GM23338 (cell line): ENCODE results near the gene ENPP7. TPM values are rescaled to one million over a fixed set of nuclear protein-coding genes. Genes with fewer than 3 reads are reported as not detected.

Experiments
- ATAC-seq: fragments of 200-7000 bp; cut with Tn5 transposase; 3 replicates; pipeline ENCODE4 v1.9.1; 2020
- DNase-seq: peaks from one replicate; pipeline ENCODE4 v3.0.0-alpha.2; 2015; ENCODE audit warnings: low spot score
- H2AFZ ChIP-seq: fragments of 200-600 bp; sonication (generic); 2 replicates; pipeline ENCODE4 v1.8.0; 2016; ENCODE audit warnings: antibody characterized with exemption, mild to moderate bottlenecking, moderate library complexity
- H3F3A ChIP-seq: fragments of 200-600 bp; sonication (generic); replicated peaks from 2 replicates; pipeline ENCODE4 v1.8.0; 2017; ENCODE audit warnings: antibody characterized with exemption, mixed run types, low read depth
- H3K27ac ChIP-seq: fragments of 200-600 bp; sonication (generic); 2 replicates; pipeline ENCODE4 v1.6.1; 2016; ENCODE audit warnings: low read depth
- H3K27me3 ChIP-seq: fragments of 200-600 bp; sonication (generic); 2 replicates; pipeline ENCODE4 v1.8.0; 2016; ENCODE audit warnings: mild to moderate bottlenecking, mixed run types, moderate library complexity; ENCODE audit not compliant: insufficient read depth
- H3K36me3 ChIP-seq: fragments of 200-600 bp; sonication (generic); 2 replicates; pipeline ENCODE4 v1.8.0; 2016; ENCODE audit warnings: mild to moderate bottlenecking; ENCODE audit not compliant: insufficient read depth
- H3K4me1 ChIP-seq: fragments of 200-600 bp; sonication (generic); 2 replicates; pipeline ENCODE4 v1.8.0; 2016; ENCODE audit warnings: mild to moderate bottlenecking, moderate library complexity; ENCODE audit not compliant: insufficient read depth
- H3K4me2 ChIP-seq: fragments of 200-600 bp; sonication (generic); 2 replicates; pipeline ENCODE4 v1.7.1; 2017; ENCODE audit warnings: mixed run types
- H3K4me3 ChIP-seq: fragments of 200-600 bp; sonication (generic); 2 replicates; pipeline ENCODE4 v1.6.1; 2016; ENCODE audit warnings: mixed run types
- H3K79me2 ChIP-seq: fragments of 200-600 bp; sonication (generic); replicated peaks from 2 replicates; pipeline ENCODE4 v1.8.0; 2017; ENCODE audit warnings: mild to moderate bottlenecking; ENCODE audit not compliant: insufficient read depth
- H3K9me2 ChIP-seq: fragments of 200-600 bp; sonication (generic); 2 replicates; pipeline ENCODE4 v1.8.0; 2017; ENCODE audit not compliant: insufficient read depth
- H4K20me1 ChIP-seq: fragments of 200-600 bp; sonication (generic); replicated peaks from 2 replicates; pipeline ENCODE4 v1.8.0; 2017; ENCODE audit warnings: mild to moderate bottlenecking; ENCODE audit not compliant: insufficient read depth
- H3K27ac Mint-ChIP-seq: 2 replicates; pipeline ENCODE4 v1.8.0; 2020; ENCODE audit warnings: inconsistent platforms, mild to moderate bottlenecking, moderate library complexity, mixed read lengths
- H3K27me3 Mint-ChIP-seq: 3 replicates; pipeline ENCODE4 v1.8.0; 2022; ENCODE audit warnings: low read depth, mild to moderate bottlenecking, moderate library complexity, mixed read lengths, inconsistent platforms; ENCODE audit not compliant: insufficient read depth, poor library complexity
- H3K36me3 Mint-ChIP-seq: 3 replicates; pipeline ENCODE4 v1.8.0; 2021; ENCODE audit warnings: low read depth, mild to moderate bottlenecking, inconsistent platforms, moderate library complexity, mixed read lengths
- H3K4me1 Mint-ChIP-seq: 3 replicates; pipeline ENCODE4 v1.8.0; 2020; ENCODE audit warnings: mild to moderate bottlenecking, inconsistent platforms, mixed read lengths
- H3K4me3 Mint-ChIP-seq: 3 replicates; pipeline ENCODE4 v1.8.0; 2021; ENCODE audit warnings: moderate library complexity, mild to moderate bottlenecking, inconsistent platforms, mixed read lengths
- H3K9me3 Mint-ChIP-seq: 3 replicates; pipeline ENCODE4 v1.8.0; 2020; ENCODE audit warnings: moderate library complexity, mild to moderate bottlenecking, inconsistent platforms, mixed read lengths
- CREB1 ChIP-seq: fragments of 250-450 bp; sonication (Bioruptor Pico); IDR thresholded peaks from 2 replicates; pipeline ENCODE4 v1.5.0; 2020; ENCODE audit warnings: low read depth, mild to moderate bottlenecking, moderate library complexity
- ZNF114 ChIP-seq: fragments of 250-450 bp; sonication (Bioruptor Pico); IDR thresholded peaks from 2 replicates; pipeline ENCODE4 v1.5.0; 2020; ENCODE audit warnings: mild to moderate bottlenecking, moderate library complexity
- polyA plus RNA-seq: library from polyadenylated mRNA; unstranded; fragments of >200 nt; fragmentation: Nextera tagmentation; extraction: Ambion mirVana; gene quantifications from 2 replicates; pipeline ENCODE4 v1.2.1, GENCODE V29; 2016
- total RNA-seq: library from RNA; depleted of rRNA; stranded (reverse); fragments of >200 nt; shearing (Covaris generic); gene quantifications from 2 replicates; pipeline ENCODE4 v1.2.3, GENCODE V29; 2014
- TF ChIP-seq, protein P1 (sequence below): fragments of 250-450 bp; sonication (Bioruptor Pico); IDR thresholded peaks from 2 replicates; pipeline ENCODE4 v1.5.0; 2020; ENCODE audit warnings: mild to moderate bottlenecking, moderate library complexity
- TF ChIP-seq, protein P2 (sequence below): IDR thresholded peaks from one replicate; pipeline ENCODE4 v1.6.1; 2018; ENCODE audit warnings: antibody characterized with exemption; ENCODE audit not compliant: unreplicated experiment
- TF ChIP-seq, protein P3 (sequence below), 2 experiments: fragments of 200-600 bp in 1 of 2; sonication (generic) in 1 of 2; conservative IDR thresholded peaks; 2 replicates each; pipeline versions ENCODE4 v1.5.1 to v1.6.1; 2016 to 2017; ENCODE audit warnings: antibody characterized with exemption in 2 of 2, low read depth in 2 of 2, mild to moderate bottlenecking in 2 of 2, moderate library complexity in 1 of 2

Gene ENPP7
- total and polyA plus RNA-seq, 2 experiments from 2014 or later, result not detected

DNA sequence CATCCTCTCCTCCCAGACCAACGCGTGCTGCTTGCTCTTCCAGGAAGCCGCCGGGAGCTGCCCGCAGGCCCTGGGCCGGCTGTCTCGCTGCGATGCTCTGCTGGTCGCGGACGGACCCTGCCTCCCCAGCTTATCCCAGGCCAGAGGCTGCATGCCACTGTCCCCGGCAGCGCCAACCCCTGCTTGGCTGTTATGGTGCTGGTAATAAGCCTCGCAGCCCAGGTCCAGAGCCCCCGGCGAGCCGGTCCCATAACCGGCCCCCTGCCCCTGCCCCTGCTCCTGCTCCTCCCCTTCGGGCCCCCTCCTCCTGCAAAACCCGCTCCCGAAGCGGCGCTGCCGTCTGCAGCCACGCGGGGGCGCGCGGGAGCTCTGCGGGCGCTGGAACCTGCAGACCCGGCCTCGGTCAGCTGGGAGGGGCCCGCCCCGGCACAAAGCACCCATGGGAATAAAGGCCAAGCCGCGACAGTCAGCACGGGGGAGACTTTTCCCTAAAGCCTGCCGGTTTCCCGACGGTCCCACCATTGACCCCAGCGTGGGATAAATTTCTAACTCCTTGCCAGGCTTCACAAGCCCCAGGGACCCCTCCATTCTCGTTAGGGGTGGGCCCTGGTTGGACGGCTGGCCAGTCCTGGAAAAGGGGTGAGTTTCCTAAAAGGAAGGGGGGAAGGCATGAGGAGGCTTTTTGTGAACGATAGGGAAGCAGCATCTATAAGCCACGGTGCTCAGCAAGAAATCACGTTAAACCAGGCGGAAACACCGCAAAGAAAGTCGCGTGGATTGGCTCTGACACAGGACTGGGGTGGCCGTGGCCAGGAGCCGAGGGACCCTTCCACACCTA lies 11.2 kb downstream of the ENPP7 start:
- Histone ChIP-seq H3K9me2 (no peaks in the 10 kb centered on the region), H3K79me2 (no peaks in the 10 kb centered on the region), H2AFZ (peak overlapping the region; percentile 97), H3F3A (peaks cover 8% of the 10 kb centered on the region), H3K4me2 (peak overlapping the region; percentile 83), H3K4me1 (peaks cover 8% of the 10 kb centered on the region), H4K20me1 (no peaks in the 10 kb centered on the region; the same call in 1 of the 2 replicates), H3K36me3 (no peaks in the 10 kb centered on the region), H3K27ac (no peak overlapping the region), H3K4me3 (peak overlapping the region; percentile 68), H3K27me3 (peaks cover 51% of the 10 kb centered on the region)
- peak overlapping the region; percentile 45; the same call in 1 of the 3 replicates for H3K4me3 Mint-ChIP-seq
- DNase-seq (peak; percentile 86), ATAC-seq (peak; percentile 80)
- TF ChIP-seq ZNF114 (CRISPR knock-in tag), result no peak
- TF ChIP-seq, protein P1, sequence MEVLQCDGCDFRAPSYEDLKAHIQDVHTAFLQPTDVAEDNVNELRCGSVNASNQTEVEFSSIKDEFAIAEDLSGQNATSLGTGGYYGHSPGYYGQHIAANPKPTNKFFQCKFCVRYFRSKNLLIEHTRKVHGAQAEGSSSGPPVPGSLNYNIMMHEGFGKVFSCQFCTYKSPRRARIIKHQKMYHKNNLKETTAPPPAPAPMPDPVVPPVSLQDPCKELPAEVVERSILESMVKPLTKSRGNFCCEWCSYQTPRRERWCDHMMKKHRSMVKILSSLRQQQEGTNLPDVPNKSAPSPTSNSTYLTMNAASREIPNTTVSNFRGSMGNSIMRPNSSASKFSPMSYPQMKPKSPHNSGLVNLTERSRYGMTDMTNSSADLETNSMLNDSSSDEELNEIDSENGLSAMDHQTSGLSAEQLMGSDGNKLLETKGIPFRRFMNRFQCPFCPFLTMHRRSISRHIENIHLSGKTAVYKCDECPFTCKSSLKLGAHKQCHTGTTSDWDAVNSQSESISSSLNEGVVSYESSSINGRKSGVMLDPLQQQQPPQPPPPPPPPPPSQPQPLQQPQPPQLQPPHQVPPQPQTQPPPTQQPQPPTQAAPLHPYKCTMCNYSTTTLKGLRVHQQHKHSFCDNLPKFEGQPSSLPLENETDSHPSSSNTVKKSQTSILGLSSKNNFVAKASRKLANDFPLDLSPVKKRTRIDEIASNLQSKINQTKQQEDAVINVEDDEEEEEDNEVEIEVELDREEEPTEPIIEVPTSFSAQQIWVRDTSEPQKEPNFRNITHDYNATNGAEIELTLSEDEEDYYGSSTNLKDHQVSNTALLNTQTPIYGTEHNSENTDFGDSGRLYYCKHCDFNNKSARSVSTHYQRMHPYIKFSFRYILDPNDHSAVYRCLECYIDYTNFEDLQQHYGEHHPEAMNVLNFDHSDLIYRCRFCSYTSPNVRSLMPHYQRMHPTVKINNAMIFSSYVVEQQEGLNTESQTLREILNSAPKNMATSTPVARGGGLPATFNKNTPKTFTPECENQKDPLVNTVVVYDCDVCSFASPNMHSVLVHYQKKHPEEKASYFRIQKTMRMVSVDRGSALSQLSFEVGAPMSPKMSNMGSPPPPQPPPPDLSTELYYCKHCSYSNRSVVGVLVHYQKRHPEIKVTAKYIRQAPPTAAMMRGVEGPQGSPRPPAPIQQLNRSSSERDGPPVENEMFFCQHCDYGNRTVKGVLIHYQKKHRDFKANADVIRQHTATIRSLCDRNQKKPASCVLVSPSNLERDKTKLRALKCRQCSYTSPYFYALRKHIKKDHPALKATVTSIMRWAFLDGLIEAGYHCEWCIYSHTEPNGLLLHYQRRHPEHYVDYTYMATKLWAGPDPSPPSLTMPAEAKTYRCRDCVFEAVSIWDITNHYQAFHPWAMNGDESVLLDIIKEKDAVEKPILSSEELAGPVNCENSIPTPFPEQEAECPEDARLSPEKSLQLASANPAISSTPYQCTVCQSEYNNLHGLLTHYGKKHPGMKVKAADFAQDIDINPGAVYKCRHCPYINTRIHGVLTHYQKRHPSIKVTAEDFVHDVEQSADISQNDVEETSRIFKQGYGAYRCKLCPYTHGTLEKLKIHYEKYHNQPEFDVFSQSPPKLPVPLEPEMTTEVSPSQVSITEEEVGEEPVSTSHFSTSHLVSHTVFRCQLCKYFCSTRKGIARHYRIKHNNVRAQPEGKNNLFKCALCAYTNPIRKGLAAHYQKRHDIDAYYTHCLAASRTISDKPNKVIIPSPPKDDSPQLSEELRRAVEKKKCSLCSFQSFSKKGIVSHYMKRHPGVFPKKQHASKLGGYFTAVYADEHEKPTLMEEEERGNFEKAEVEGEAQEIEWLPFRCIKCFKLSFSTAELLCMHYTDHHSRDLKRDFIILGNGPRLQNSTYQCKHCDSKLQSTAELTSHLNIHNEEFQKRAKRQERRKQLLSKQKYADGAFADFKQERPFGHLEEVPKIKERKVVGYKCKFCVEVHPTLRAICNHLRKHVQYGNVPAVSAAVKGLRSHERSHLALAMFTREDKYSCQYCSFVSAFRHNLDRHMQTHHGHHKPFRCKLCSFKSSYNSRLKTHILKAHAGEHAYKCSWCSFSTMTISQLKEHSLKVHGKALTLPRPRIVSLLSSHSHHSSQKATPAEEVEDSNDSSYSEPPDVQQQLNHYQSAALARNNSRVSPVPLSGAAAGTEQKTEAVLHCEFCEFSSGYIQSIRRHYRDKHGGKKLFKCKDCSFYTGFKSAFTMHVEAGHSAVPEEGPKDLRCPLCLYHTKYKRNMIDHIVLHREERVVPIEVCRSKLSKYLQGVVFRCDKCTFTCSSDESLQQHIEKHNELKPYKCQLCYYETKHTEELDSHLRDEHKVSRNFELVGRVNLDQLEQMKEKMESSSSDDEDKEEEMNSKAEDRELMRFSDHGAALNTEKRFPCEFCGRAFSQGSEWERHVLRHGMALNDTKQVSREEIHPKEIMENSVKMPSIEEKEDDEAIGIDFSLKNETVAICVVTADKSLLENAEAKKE, result no peak
- TF ChIP-seq CREB1 (CRISPR knock-in tag), result no peak
- TF ChIP-seq, protein P2, sequence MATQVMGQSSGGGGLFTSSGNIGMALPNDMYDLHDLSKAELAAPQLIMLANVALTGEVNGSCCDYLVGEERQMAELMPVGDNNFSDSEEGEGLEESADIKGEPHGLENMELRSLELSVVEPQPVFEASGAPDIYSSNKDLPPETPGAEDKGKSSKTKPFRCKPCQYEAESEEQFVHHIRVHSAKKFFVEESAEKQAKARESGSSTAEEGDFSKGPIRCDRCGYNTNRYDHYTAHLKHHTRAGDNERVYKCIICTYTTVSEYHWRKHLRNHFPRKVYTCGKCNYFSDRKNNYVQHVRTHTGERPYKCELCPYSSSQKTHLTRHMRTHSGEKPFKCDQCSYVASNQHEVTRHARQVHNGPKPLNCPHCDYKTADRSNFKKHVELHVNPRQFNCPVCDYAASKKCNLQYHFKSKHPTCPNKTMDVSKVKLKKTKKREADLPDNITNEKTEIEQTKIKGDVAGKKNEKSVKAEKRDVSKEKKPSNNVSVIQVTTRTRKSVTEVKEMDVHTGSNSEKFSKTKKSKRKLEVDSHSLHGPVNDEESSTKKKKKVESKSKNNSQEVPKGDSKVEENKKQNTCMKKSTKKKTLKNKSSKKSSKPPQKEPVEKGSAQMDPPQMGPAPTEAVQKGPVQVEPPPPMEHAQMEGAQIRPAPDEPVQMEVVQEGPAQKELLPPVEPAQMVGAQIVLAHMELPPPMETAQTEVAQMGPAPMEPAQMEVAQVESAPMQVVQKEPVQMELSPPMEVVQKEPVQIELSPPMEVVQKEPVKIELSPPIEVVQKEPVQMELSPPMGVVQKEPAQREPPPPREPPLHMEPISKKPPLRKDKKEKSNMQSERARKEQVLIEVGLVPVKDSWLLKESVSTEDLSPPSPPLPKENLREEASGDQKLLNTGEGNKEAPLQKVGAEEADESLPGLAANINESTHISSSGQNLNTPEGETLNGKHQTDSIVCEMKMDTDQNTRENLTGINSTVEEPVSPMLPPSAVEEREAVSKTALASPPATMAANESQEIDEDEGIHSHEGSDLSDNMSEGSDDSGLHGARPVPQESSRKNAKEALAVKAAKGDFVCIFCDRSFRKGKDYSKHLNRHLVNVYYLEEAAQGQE, result no peak
- TF ChIP-seq, protein P3, sequence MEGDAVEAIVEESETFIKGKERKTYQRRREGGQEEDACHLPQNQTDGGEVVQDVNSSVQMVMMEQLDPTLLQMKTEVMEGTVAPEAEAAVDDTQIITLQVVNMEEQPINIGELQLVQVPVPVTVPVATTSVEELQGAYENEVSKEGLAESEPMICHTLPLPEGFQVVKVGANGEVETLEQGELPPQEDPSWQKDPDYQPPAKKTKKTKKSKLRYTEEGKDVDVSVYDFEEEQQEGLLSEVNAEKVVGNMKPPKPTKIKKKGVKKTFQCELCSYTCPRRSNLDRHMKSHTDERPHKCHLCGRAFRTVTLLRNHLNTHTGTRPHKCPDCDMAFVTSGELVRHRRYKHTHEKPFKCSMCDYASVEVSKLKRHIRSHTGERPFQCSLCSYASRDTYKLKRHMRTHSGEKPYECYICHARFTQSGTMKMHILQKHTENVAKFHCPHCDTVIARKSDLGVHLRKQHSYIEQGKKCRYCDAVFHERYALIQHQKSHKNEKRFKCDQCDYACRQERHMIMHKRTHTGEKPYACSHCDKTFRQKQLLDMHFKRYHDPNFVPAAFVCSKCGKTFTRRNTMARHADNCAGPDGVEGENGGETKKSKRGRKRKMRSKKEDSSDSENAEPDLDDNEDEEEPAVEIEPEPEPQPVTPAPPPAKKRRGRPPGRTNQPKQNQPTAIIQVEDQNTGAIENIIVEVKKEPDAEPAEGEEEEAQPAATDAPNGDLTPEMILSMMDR (conservative IDR thresholded peaks at IDR 0.05; ENCODE audit: low read depth in 2 of 2), result peak; percentile 82 to 93
- peaks cover 67% of the 10 kb centered on the region for H3K27me3 Mint-ChIP-seq
- H3K4me1 Mint-ChIP-seq, result peaks cover 9% of the 10 kb centered on the region; the same call in 2 of the 3 replicates
- no peaks in the 10 kb centered on the region for H3K36me3 Mint-ChIP-seq
- no peaks in the 10 kb centered on the region for H3K9me3 Mint-ChIP-seq
- H3K27ac Mint-ChIP-seq, result no peak overlapping the region
